SK-N-SH (cell line): ENCODE results near the gene REEP1.
A peak's percentile ranks its signal among the peaks of the same experiment; 100 is the strongest.

Experiments
- CHD2 ChIP-seq: fragments of 150-350 bp; IDR thresholded peaks from 2 replicates; pipeline ENCODE4 v1.6.1; 2018; ENCODE audit warnings: low read length; ENCODE audit not compliant: partially characterized antibody
- CTCF ChIP-seq: fragments of 200-600 bp; sonication (generic); IDR thresholded peaks from 2 replicates; pipeline ENCODE4 v1.6.1; 2017; ENCODE audit warnings: antibody characterized with exemption, mild to moderate bottlenecking, moderate library complexity
- ELF1 ChIP-seq: IDR thresholded peaks from 2 replicates; pipeline ENCODE4 v1.4.0; 2012
- RAD21 ChIP-seq: IDR thresholded peaks from 2 replicates; pipeline ENCODE4 v1.6.1; 2012; ENCODE audit warnings: mild to moderate bottlenecking, low read length
- REST ChIP-seq: IDR thresholded peaks from 2 replicates; pipeline ENCODE4 v1.6.1; 2012; ENCODE audit warnings: mild to moderate bottlenecking, low read depth, low read length, moderate library complexity
- TAF1 ChIP-seq: IDR thresholded peaks from 2 replicates; pipeline ENCODE4 v1.6.1; 2012; ENCODE audit warnings: low read depth, mild to moderate bottlenecking, low read length, moderate library complexity, borderline replicate concordance

GRCh38 chr2:86297382-86298147 lies 39.9 kb downstream of the REEP1 start:
- TF ChIP-seq CTCF (peak; percentile 9; the same call in 1 of the 2 replicates), CHD2 (no peak), REST (no peak), RAD21 (peak; percentile 40), ELF1 (no peak), TAF1 (no peak)
